Stomach (tissue), 4 donors: ENCODE measurements around the gene ODF2.

Experiments used
- CTCF ChIP-seq, 7 experiments: fragments of 450-650 bp in 4 of 7; fragments of 200-600 bp in 3 of 7; sonication (generic) in 3 of 7; IDR thresholded peaks; one replicate each; pipeline ENCODE4 v1.5.1; 2016 to 2019; ENCODE audit warnings: antibody characterized with exemption in 7 of 7, control low read depth in 2 of 7, mild to moderate bottlenecking in 1 of 7
- EP300 ChIP-seq: sonication (generic); formaldehyde crosslinking; IDR thresholded peaks from one replicate; pipeline ENCODE4 v1.6.1; 2017; ENCODE audit warnings: antibody characterized with exemption
- POLR2A ChIP-seq, 4 donors: fragments of 450-650 bp; IDR thresholded peaks; one replicate each; pipeline ENCODE4 v1.6.1; 2016; ENCODE audit warnings: antibody characterized with exemption in 4 of 4, control low read depth in 2 of 4, mild to moderate bottlenecking in 1 of 4, moderate library complexity in 1 of 4
- POLR2AphosphoS5 ChIP-seq, 3 donors: sonication (generic); formaldehyde crosslinking; IDR thresholded peaks; one replicate each; pipeline ENCODE4 v1.6.1; 2016; ENCODE audit warnings: antibody characterized with exemption in 3 of 3

GRCh38 chr9:128431207-128431606, 24.6 kb upstream of the ODF2 start:
- TF ChIP-seq CTCF (IDR thresholded peaks at IDR 0.05): no peak
- no peak for TF ChIP-seq POLR2A (IDR thresholded peaks at IDR 0.05)
- no peak for TF ChIP-seq EP300
- no peak for TF ChIP-seq POLR2AphosphoS5 (IDR thresholded peaks at IDR 0.05)
